K562 (cell line): ENCODE data around the gene FPR1. TPM values are rescaled to one million over a fixed set of nuclear protein-coding genes. Genes with fewer than 3 reads are reported as not detected.
A peak's percentile ranks its signal among the peaks of the same experiment; 100 is the strongest.

ENCODE experiments used
- ATAC-seq: fragments of 200-7000 bp; cut with Tn5 transposase; 3 replicates; pipeline ENCODE4 v1.9.1; 2020; ENCODE audit warnings: moderate library complexity
- BruUV-seq: library from RNA; stranded (reverse); fragments of 400-500 nt; replicated peaks from 2 replicates; lab custom pipeline; 2021; lab: Mats Ljungman, UMichigan
- CTCF ChIA-PET: fragments of 300-600 bp; formaldehyde crosslinking; extraction: SDS; loops from one replicate; lab custom pipeline; 2021; ENCODE audit warnings: low intra/inter-chr PET ratio; lab: Yijun Ruan, JAX
- POLR2A ChIA-PET: fragments of 300-600, 350-650 bp; sonication (Branson Sonifier 250); formaldehyde crosslinking; extraction: SDS; loops from one replicate; lab custom pipeline; 2021; ENCODE audit warnings: antibody characterized with exemption, inconsistent platforms; lab: Yijun Ruan, JAX
- DNase-seq, 4 experiments: peaks; one replicate each; pipeline versions ENCODE4 v3.0.0 to v3.0.0-alpha.2; 2011 to 2018; ENCODE audit warnings: low spot score in 3 of 4, mixed read lengths in 3 of 4; ENCODE audit errors: extremely low read depth in 1 of 4
- FAIRE-seq: peaks from 2 replicates; lab custom pipeline; 2011; peaks lifted over from hg19 to GRCh38; lab: Jason Lieb, UNC
- H2AFZ ChIP-seq: 2 replicates; pipeline ENCODE4 v1.6.0; 2011; ENCODE audit warnings: low read depth, low read length, control low read depth, inconsistent platforms
- H3K27ac ChIP-seq: fragments of 200-600 bp; 3 replicates; pipeline ENCODE4 v1.8.0; 2011; ENCODE audit warnings: low read depth, mild to moderate bottlenecking, control low read depth, inconsistent platforms, low read length, moderate library complexity, mixed read lengths; ENCODE audit errors: extremely low read depth
- H3K27me3 ChIP-seq, 2 experiments: fragments of 300-600 bp in 1 of 2; 2 replicates in 1 of 2; 3 replicates in 1 of 2; pipeline versions ENCODE4 v1.6.0 to v1.8.0; 2011; ENCODE audit warnings: inconsistent platforms in 2 of 2, low read length in 2 of 2, mild to moderate bottlenecking in 1 of 2, mixed read lengths in 1 of 2, moderate library complexity in 1 of 2; ENCODE audit not compliant: control insufficient read depth in 2 of 2, insufficient read depth in 2 of 2
- H3K36me3 ChIP-seq: fragments of 300-600 bp; 3 replicates; pipeline ENCODE4 v1.8.0; 2011; ENCODE audit warnings: mild to moderate bottlenecking, low read length, inconsistent platforms; ENCODE audit not compliant: control insufficient read depth, insufficient read depth
- H3K4me1 ChIP-seq, 2 experiments: fragments of 200-600 bp in 1 of 2; replicated peaks in 1 of 2; 2 replicates in 1 of 2; 3 replicates in 1 of 2; pipeline versions ENCODE4 v1.5.1 to v1.8.0; 2011; ENCODE audit warnings: inconsistent platforms in 2 of 2, low read length in 2 of 2, mild to moderate bottlenecking in 1 of 2, mixed read lengths in 1 of 2, moderate library complexity in 1 of 2; ENCODE audit not compliant: control insufficient read depth in 2 of 2, insufficient read depth in 2 of 2
- H3K4me2 ChIP-seq: 2 replicates; pipeline ENCODE4 v1.6.1; 2011; ENCODE audit warnings: low read length, control low read depth, inconsistent platforms, mixed read lengths; ENCODE audit not compliant: insufficient read depth
- H3K4me3 ChIP-seq: fragments of 200-600 bp; sonication (generic), shearing (Covaris generic); 2 replicates; pipeline ENCODE4 v1.5.1; 2016; ENCODE audit warnings: control low read depth, inconsistent platforms
- H3K79me2 ChIP-seq: fragments of 200-600 bp; 3 replicates; pipeline ENCODE4 v1.8.0; 2011; ENCODE audit warnings: low read length, inconsistent platforms; ENCODE audit not compliant: control insufficient read depth, insufficient read depth
- H3K9ac ChIP-seq, 2 experiments: 2 replicates each; pipeline versions ENCODE4 v1.6.0 to v1.6.1; 2011; ENCODE audit warnings: low read depth in 2 of 2, low read length in 2 of 2, control low read depth in 1 of 2, inconsistent platforms in 1 of 2, mild to moderate bottlenecking in 1 of 2, mixed read lengths in 1 of 2; ENCODE audit not compliant: insufficient read depth in 1 of 2
- H3K9me1 ChIP-seq: one replicate; pipeline ENCODE4 v1.6.0; 2011; ENCODE audit warnings: inconsistent platforms, mild to moderate bottlenecking, low read length, moderate library complexity; ENCODE audit not compliant: control insufficient read depth, insufficient read depth
- H3K9me3 ChIP-seq: replicated peaks from 2 replicates; pipeline ENCODE4 v1.5.1; 2011; ENCODE audit warnings: low read depth, low read length, inconsistent platforms; ENCODE audit not compliant: control insufficient read depth, insufficient read depth
- H4K20me1 ChIP-seq: replicated peaks from 2 replicates; pipeline ENCODE4 v1.6.1; 2011; ENCODE audit warnings: low read length, inconsistent platforms, mixed read lengths; ENCODE audit not compliant: control insufficient read depth, insufficient read depth
- GABPB1 ChIP-seq: sonication (generic); formaldehyde crosslinking; IDR thresholded peaks from 2 replicates; pipeline ENCODE4 v1.8.0; 2022; ENCODE audit warnings: mild to moderate bottlenecking, missing genetic modification reagents
- SRSF1 ChIP-seq: fragments of 200-400 bp; formaldehyde crosslinking; IDR thresholded peaks from 2 replicates; pipeline ENCODE4 v1.6.1; 2017; ENCODE audit warnings: mild to moderate bottlenecking, low read depth, low read length, moderate library complexity
- ZBTB17 ChIP-seq: fragments of 450-650 bp; formaldehyde crosslinking; IDR thresholded peaks from 2 replicates; pipeline ENCODE4 v1.4.0; 2020; ENCODE audit warnings: mild to moderate bottlenecking
- ZFP1 ChIP-seq: fragments of 450-650 bp; formaldehyde crosslinking; IDR thresholded peaks from 2 replicates; pipeline ENCODE4 v1.4.0; 2020; ENCODE audit warnings: mild to moderate bottlenecking, mixed read lengths
- ZNF695 ChIP-seq: fragments of 450-650 bp; formaldehyde crosslinking; IDR thresholded peaks from 2 replicates; pipeline ENCODE4 v1.4.0; 2020; ENCODE audit warnings: mild to moderate bottlenecking, moderate library complexity
- WGBS: fragments of 100-300 bp; shearing (Covaris generic); methylation state at CpG from one replicate; pipeline ENCODE4 v1.1.6; 2016; ENCODE audit warnings: low coverage, mixed read lengths; ENCODE audit not compliant: insufficient coverage; ENCODE audit errors: missing lambda C conversion rate; 5-methylcytosine and 5-hydroxymethylcytosine counted together
- in situ Hi-C: fragments of 300-500 bp; cut with MboI; formaldehyde crosslinking; loops from 4 replicates; pipeline ENCODE4 v1.15.0; 2018; ENCODE audit warnings: inconsistent platforms, mixed read lengths
- intact Hi-C: fragments of 100-400 bp; cut with micrococcal nuclease; formaldehyde crosslinking; loops from 2 replicates; pipeline ENCODE4 v1.14.2; 2022
- polyA plus RNA-seq, 8 experiments: library from polyadenylated mRNA; depleted of rRNA in 4 of 8; stranded (reverse) in 5 of 8; unstranded in 3 of 8; fragments of >200 nt; fragmentation: Nextera tagmentation in 2 of 8; fragmentation: Illumina TruSeq in 1 of 8; extraction: Ambion mirVana in 2 of 8; extraction: Trizol in 1 of 8; gene quantifications; 2 replicates each; pipeline versions ENCODE4 v1.2.1 to v1.2.3, GENCODE V29; 2011 to 2014; ENCODE audit warnings: inconsistent platforms in 1 of 8, missing spikeins in 1 of 8
- total RNA-seq, 7 experiments: library from RNA; depleted of rRNA in 6 of 7; stranded (reverse); fragments of >200 nt in 6 of 7; fragmentation: Illumina TruSeq in 2 of 7; extraction: Trizol in 2 of 7; gene quantifications; 2 replicates each; pipeline versions ENCODE4 v1.2.1 to v1.2.3, GENCODE V29; 2011 to 2021; ENCODE audit warnings: low replicate concordance in 1 of 7
- TF ChIP-seq, protein P1 (sequence below), 2 experiments: fragments of 150-350 bp in 1 of 2; IDR thresholded peaks; 2 replicates each; pipeline ENCODE4 v1.6.1; 2012 to 2016; ENCODE audit warnings: low read depth in 2 of 2, low read length in 2 of 2, mild to moderate bottlenecking in 1 of 2, moderate library complexity in 1 of 2
- TF ChIP-seq, protein P2 (sequence below), 2 experiments: fragments of 450-650 bp; formaldehyde crosslinking in 1 of 2; IDR thresholded peaks; 2 replicates each; pipeline versions ENCODE4 v1.4.0 to v1.6.1; 2014 to 2020; ENCODE audit warnings: mild to moderate bottlenecking in 2 of 2, borderline replicate concordance in 1 of 2, low read depth in 1 of 2
- TF ChIP-seq, protein P3 (sequence below): fragments of 450-650 bp; IDR thresholded peaks from 2 replicates; pipeline ENCODE4 v1.6.1; 2014; ENCODE audit warnings: low read depth, mild to moderate bottlenecking, moderate library complexity, borderline replicate concordance

FPR1 gene
- total and polyA plus RNA-seq, 9 of the 15 experiments (the other 6 are each of a cell fraction or from before 2014, with no cell fraction given) = 0.06 to 0.25 (median 0.14) TPM; not detected in 4

DNA sequence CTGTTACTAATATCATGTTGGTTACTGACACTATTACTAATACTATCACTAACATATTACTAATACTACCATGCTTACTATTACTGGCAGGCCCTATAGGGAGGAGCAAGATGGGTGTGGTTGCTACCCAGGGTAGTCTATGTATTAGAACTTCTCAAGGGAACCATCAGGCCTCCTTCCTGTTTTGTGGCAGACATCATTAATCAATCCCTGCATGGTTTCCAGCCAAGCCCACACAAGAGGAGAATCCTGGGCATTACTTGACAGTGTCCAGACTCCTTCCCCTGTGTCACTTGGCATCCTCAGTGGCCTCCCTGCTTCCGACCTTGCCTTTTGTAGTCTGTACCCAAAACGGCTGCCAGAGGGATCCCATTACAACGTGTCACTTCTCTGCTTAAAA lies 36.8 kb downstream of the FPR1 start:
- Histone ChIP-seq H3K36me3 (no peaks in the 10 kb centered on the region), H3K9me1 (no peaks in the 10 kb centered on the region), H3K27me3 (peaks cover 0 to 7% of the 10 kb centered on the region in 2 experiments; a peak in 2 of 5 replicates), H4K20me1 (no peaks in the 10 kb centered on the region), H3K79me2 (no peaks in the 10 kb centered on the region), H3K27ac (no peak overlapping the region), H3K4me1 (peaks cover 0 to 18% of the 10 kb centered on the region in 2 experiments; a peak in 2 of 5 replicates), H3K4me3 (no peak overlapping the region), H2AFZ (0 out of 2 replicates have a peak overlapping the region, but pooled peaks have one; percentile 22), H3K4me2 (no peak overlapping the region), H3K9me3 (no peaks in the 10 kb centered on the region), H3K9ac (no peak overlapping the region)
- in situ Hi-C loops (loop anchor here (5.0 kb wide), 1 partner anchor 62 kb away; no protein-coding TSS in a partner anchor), intact Hi-C loops (no loop called here)
- no peak for DNase-seq
- WGBS = 43% methylated on average over 3 of the region's 3 CpGs
- BruUV-seq = no TSS peak
- FAIRE-seq = no peak
- ATAC-seq = peak; percentile 63
- POLR2A ChIA-PET = interaction anchor here (0.8 kb wide), 1 partner anchor 46 kb away, joined by 3 read pairs; no protein-coding TSS in a partner anchor
- CTCF ChIA-PET = no interaction called here
- TF ChIP-seq, protein P1, sequence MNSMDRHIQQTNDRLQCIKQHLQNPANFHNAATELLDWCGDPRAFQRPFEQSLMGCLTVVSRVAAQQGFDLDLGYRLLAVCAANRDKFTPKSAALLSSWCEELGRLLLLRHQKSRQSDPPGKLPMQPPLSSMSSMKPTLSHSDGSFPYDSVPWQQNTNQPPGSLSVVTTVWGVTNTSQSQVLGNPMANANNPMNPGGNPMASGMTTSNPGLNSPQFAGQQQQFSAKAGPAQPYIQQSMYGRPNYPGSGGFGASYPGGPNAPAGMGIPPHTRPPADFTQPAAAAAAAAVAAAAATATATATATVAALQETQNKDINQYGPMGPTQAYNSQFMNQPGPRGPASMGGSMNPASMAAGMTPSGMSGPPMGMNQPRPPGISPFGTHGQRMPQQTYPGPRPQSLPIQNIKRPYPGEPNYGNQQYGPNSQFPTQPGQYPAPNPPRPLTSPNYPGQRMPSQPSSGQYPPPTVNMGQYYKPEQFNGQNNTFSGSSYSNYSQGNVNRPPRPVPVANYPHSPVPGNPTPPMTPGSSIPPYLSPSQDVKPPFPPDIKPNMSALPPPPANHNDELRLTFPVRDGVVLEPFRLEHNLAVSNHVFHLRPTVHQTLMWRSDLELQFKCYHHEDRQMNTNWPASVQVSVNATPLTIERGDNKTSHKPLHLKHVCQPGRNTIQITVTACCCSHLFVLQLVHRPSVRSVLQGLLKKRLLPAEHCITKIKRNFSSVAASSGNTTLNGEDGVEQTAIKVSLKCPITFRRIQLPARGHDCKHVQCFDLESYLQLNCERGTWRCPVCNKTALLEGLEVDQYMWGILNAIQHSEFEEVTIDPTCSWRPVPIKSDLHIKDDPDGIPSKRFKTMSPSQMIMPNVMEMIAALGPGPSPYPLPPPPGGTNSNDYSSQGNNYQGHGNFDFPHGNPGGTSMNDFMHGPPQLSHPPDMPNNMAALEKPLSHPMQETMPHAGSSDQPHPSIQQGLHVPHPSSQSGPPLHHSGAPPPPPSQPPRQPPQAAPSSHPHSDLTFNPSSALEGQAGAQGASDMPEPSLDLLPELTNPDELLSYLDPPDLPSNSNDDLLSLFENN (IDR thresholded peaks at IDR 0.05; ENCODE audit: low read depth in 2 of 2, low read length in 2 of 2) = peak in 1 of 2 experiments; percentile 73; a peak in 1 of 4 replicates
- peak; percentile 98 for TF ChIP-seq ZBTB17 (CRISPR knock-in tag)
- TF ChIP-seq GABPB1 = no peak
- TF ChIP-seq, protein P2, sequence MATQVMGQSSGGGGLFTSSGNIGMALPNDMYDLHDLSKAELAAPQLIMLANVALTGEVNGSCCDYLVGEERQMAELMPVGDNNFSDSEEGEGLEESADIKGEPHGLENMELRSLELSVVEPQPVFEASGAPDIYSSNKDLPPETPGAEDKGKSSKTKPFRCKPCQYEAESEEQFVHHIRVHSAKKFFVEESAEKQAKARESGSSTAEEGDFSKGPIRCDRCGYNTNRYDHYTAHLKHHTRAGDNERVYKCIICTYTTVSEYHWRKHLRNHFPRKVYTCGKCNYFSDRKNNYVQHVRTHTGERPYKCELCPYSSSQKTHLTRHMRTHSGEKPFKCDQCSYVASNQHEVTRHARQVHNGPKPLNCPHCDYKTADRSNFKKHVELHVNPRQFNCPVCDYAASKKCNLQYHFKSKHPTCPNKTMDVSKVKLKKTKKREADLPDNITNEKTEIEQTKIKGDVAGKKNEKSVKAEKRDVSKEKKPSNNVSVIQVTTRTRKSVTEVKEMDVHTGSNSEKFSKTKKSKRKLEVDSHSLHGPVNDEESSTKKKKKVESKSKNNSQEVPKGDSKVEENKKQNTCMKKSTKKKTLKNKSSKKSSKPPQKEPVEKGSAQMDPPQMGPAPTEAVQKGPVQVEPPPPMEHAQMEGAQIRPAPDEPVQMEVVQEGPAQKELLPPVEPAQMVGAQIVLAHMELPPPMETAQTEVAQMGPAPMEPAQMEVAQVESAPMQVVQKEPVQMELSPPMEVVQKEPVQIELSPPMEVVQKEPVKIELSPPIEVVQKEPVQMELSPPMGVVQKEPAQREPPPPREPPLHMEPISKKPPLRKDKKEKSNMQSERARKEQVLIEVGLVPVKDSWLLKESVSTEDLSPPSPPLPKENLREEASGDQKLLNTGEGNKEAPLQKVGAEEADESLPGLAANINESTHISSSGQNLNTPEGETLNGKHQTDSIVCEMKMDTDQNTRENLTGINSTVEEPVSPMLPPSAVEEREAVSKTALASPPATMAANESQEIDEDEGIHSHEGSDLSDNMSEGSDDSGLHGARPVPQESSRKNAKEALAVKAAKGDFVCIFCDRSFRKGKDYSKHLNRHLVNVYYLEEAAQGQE (IDR thresholded peaks at IDR 0.05; ENCODE audit: borderline replicate concordance) = peak; percentile 41; the same call in 1 of the 2 replicates
- TF ChIP-seq, protein P2 (CRISPR knock-in tag; IDR thresholded peaks at IDR 0.05; ENCODE audit: low read depth) = no peak
- TF ChIP-seq, protein P3, sequence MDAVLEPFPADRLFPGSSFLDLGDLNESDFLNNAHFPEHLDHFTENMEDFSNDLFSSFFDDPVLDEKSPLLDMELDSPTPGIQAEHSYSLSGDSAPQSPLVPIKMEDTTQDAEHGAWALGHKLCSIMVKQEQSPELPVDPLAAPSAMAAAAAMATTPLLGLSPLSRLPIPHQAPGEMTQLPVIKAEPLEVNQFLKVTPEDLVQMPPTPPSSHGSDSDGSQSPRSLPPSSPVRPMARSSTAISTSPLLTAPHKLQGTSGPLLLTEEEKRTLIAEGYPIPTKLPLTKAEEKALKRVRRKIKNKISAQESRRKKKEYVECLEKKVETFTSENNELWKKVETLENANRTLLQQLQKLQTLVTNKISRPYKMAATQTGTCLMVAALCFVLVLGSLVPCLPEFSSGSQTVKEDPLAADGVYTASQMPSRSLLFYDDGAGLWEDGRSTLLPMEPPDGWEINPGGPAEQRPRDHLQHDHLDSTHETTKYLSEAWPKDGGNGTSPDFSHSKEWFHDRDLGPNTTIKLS = peak; percentile 85
- TF ChIP-seq ZFP1 (CRISPR knock-in tag) = no peak
- TF ChIP-seq SRSF1 = no peak
- TF ChIP-seq ZNF695 (CRISPR knock-in tag) = no peak
